GM21619 (cell line): ENCODE data around the gene BBS1.
"Not testable (repeated sequence)": the region's sequence is repeated elsewhere in the genome, so short reads cannot be mapped to it uniquely, and the experiment has no call there.

Experiments used
- ATAC-seq: cut with Tn5 transposase; IDR thresholded peaks from one replicate; pipeline ENCODE4 v1.9.1; 2021; ENCODE audit not compliant: unreplicated experiment

BBS1 gene

DNA sequence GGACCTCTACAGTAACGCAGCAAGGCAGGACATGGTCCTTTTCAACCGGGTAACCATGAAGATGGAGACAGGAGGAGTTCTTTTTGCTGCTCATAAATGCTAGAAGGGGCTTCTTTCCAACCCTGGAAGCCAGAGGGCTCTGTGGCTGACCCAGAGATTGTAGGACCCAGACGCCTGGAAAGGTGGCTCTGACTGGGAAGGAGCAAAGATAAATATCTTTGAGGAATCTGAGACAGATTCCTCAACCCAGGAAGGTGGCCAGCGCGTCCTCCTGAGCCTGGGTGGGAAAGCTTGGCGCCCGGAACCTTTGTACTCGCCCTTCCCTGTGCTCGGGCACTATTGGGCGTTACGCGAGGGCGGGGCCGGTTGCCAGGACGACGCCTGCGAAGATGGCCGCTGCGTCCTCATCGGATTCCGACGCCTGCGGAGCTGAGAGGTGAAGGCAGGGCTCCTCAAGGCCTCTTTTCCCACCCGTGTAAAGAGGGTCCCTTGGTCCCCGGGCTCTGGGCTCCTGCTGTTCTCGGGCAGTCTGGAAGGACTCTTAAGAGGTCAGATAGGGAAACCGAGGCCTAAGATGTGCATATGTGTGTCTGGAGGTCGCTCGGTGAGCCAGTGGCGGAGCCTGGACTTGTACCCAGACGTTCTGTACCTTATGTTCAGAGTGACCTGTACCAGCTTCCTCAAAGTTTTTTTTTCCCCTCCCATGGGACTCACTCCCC, at the start of gene BBS1:
BBS1 (plus strand) TSS at position 365 of the 719 bp plus-strand sequence; CDS start at position 390, 25 bp downstream.
- ATAC-seq: peak; percentile 87

- no peak for ATAC-seq
These were observed 48.4 kb upstream of the BBS1 start for GRCh38 chr11:66462010-66462409.

GRCh38 chr11:66462911-66463310, 47.5 kb upstream of the BBS1 start:
- no peak for ATAC-seq

DNA sequence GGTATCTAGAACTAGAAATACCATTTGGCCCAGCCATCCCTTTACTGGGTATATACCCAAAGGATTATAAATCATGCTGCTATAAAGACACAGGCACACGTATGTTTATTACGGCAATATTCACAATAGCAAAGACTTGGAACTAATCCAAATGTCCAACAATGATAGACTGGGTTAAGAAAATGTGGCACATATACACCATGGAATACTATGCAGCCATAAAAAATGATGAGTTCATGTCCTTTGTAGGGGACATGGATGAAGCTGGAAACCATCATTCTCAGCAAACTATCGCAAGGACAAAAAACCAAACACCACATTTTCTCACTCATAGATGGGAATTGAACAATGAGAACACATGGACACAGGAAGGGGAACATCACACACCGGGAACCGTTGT, 46.3 kb upstream of the BBS1 start:
- not testable (repeated sequence) for ATAC-seq

GRCh38 chr11:66464916-66465315, 45.5 kb upstream of the BBS1 start:
- no peak for ATAC-seq

DNA sequence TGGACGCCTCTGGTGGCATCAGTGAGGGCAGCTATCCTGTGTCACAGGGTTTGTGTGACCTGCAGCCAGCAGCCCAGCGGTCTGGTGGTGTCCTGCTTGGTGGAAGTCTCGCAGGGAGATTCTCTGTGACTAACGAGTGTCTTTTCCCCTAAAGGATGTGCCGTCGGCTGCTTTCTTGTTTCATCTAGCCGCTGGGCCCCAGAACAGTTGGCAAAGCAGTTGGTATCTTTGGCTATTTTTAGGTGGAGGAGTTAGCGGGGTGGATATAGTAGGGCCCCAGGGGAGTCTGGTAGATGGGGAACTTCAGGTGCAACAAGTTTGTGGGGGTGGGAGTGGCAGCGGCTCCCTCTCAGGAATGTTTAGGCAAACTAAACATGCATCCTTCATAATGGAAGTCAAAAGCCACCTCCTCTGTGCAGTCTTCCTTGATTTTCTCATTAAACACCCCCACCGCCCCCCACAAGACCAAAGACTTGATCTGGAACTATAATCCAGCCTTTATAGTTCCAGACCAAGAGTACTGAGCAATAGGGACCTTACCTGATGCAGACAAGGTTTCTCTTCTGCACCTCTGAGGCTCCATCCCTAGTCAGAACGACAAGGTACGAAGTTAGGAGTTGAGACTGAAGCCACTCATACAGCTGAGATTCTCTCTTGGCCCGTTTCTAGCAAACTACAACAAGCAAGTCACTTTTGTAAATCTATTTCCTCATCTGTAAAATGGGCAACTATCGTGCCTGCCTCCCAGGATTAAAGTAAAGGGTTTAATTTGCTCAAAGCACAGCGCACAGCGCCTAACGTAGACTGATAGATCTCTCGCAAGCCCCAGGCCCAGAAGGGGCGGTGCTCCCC, 44.8 kb upstream of the BBS1 start:
- no peak for ATAC-seq

GRCh38 chr11:66466225-66467033, 44.0 kb upstream of the BBS1 start, which contains the start of gene PELI3:
PELI3 (plus strand) TSS chr11:66466905; CDS start chr11:66468129, 1,224 bp downstream.
- peak; percentile 75 for ATAC-seq

DNA sequence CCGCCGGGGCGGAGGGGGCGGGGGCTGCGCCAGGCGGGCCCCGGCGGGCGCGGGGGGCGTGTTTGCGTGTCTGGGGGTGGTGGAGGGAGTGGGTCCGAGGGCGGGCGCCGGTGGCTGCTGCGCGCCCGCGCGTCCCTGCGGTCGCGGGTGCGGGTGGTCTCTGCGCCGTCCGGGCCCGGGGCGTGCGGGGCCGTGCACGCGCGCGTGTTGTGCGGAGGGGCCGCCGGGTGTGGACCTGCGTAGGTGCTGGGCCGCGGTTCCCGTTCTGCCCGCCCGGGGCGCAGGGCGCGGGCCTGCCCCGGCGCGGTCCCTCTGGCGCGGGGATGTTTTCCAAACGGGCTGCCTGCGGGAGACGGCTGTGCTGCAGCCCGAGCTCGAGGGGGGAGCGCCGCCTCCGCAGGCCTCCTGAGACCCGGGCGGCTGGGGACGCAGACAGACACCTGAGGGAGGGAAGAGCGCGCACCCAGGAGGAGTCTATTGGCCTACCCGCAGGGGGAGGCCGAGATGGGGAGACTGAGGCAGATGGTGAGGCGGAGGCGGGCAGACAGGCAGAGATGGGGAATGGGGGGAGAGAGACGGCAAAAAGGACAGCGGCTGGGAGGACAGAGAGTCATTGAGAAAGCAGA, 43.3 kb upstream of the BBS1 start:
- ATAC-seq: peak; percentile 36

- ATAC-seq: no peak
These were observed 42.7 kb upstream of the BBS1 start for GRCh38 chr11:66467756-66468155.

- no peak for ATAC-seq
These were observed 41.7 kb upstream of the BBS1 start for GRCh38 chr11:66468691-66469090.

DNA sequence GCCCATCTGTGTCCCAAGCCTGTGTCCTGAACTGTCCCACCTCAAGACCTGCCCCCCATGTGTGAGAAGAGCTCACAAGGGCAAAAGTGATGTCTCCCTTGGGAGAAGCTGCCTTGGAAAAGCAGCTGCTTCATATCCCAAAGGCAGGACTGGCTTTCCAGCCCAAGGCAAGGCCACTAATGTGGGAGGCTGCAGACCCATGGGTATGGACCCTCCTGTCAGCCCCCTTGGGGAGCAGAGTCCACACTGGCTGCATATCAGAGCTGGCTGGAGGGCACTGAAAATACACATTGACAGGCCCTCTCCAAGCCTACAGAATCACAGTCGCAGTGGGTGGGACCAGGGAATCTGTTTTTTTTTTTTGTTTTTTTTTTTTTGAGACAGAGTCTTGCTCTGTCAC, 41.0 kb upstream of the BBS1 start:
- no peak for ATAC-seq

DNA sequence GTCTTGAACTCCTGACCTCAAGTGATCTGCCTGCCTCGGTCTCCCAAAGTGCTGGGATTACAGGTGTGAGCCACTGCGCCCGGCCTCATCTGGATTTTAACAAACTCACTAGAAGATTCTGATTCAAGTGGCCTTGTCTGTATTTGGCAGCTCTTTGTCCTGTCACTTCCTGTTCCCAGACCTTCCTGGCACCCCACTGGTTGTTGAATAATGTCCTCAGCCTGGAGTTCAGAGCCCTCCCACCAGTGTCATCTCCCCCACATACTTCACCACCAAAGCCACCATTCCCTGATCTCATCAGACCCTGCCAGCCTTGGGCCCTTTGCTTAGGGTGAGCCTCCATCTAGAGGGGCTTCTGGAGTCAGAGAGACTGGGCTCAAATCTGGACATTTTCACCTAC, 40.4 kb upstream of the BBS1 start:
- no peak for ATAC-seq

- ATAC-seq: no peak
These were observed 39.3 kb upstream of the BBS1 start for GRCh38 chr11:66471142-66471541.

DNA sequence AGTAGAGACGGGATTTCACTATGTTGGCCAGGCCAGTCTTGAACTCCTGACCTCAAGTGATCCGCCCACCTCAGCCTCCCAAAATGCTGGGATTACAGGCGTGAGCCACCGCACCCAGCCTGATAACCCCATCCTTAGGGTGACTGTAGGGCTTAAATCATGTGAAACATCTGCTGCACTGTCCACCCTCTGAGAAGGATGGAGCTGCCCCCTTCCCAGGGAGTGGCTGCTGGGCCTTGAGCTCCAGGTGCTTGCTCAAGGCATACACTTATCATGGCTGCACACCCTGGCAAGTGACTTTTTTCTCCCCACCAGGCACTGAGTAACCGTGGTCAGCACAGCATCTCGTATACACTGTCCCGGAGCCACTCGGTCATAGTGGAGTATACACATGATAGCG, 38.4 kb upstream of the BBS1 start:
- ATAC-seq: no peak

GRCh38 chr11:66473167-66473566, 37.3 kb upstream of the BBS1 start:
- ATAC-seq: no peak

DNA sequence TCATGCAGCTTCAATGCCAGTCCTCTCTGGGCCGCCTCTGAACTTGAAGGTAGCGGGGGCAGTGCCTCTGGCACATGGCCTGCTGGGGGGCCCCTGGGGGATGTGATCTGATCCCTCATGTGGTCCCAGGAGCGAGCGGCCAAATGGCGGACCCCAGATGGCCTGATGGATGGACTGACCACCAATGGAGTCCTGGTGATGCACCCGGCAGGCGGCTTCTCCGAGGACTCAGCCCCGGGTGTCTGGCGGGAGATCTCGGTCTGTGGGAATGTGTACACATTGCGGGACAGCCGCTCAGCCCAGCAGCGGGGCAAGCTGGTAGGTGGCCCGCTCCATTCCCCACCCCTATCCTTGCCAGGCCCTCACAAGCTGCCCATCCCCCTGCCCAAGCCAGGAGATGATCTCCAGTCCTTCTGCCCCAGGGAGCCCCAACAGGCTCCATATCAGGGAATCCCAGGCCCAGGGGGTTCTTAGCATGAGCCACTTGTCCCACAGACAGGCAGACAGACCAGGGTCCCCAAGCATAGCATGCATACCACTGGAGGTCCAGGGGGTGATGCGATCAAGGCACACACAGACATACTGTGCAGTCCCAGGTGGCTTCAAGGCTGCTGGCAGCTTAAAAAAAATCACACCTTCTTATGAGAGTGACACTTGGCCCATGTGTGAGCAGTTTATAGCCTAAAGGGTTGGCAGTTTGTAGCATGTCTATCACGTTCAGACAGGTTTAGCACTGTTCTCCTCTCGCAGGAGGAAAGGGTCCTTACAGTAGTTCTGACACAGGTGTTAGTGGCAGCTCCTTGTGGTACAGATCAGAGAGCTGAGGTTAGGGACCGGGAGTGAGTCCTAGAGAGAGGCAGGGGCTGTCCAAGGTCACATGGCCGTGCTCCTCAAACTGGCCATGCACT, 36.6 kb upstream of the BBS1 start:
- ATAC-seq: no peak

- ATAC-seq: no peak
These were observed 34.9 kb upstream of the BBS1 start for GRCh38 chr11:66475349-66476172.

DNA sequence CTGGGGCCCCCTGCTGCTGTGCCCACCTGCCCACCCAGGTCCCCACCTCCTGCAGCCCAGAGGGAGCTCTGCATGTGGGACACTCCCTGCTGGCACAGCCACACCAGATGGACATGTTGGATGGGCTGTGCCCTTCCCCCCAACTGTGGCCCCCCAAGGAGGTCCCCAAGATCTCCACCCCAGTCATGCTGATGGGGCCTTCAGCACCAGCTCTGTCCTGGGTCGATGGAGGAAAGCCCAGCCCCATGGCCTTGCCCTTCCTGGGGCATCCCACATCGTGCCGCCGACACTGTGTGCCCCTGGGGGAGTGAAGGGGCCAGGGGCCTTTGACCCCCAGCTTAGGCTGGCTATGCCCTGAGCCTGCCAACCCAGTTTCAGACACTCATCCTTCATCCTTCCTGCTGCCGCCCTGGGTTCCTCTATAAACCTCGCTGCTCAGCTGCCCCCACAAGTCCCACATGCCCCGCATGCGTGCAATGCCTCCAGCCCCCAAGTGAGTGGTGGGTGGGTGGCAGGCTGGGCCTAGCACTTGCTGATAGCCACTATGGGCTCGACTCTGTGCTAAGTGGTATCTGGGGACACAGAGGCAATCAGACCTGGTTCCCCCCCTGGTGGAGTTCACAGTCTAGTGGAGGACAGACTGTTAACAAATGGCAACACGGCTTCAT, 34.1 kb upstream of the BBS1 start:
- no peak for ATAC-seq
